Measurements from ENCODE around the gene LOXL1.
"Not testable (repeated sequence)": the region's sequence is repeated elsewhere in the genome, so short reads cannot be mapped to it uniquely, and the experiment has no call there.

Gene LOXL1

DNA sequence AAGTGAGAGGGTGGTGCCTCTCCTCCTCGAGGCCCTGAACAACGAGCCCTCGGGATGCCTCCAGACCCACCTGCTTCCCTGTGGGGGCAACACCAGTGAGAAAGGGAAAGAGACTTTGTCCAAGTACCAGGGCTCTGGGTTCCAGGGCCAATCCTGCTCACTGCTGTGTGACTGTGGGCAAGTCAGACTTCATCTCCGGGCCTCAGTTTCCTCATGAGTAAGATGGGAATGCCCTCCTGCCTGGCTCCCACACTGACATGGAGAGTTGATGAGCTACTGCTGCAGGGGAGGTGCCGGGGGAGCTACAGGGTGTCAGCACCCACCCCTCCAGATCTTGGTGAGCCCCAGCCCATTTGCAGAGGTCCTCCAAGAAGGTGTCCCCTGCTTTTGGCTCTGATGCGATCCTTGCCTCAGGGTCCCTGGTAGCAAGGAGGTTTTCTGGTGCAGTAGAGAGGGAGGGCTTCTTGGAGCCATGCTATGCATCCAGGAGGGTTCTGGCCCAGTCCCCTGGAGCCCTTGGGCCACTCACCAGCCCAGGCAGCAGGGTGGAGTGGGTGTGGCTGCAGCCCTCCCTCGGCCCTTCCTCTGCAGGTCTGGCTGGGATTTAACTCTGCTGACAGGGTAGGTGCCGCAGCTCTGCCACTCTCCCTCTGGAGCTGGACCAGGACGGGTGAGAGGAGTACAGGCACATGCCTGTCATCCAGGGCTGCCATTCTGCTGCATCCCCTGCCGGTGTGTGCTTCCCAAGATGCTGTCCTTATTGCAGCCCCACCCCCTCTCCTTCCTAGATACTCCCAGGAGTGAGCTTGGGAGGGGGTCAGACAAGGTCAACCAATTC is 26.9 kb downstream of the LOXL1 start:
- no peak overlapping the region for H3K27ac Mint-ChIP-seq
- H3K36me3 Mint-ChIP-seq (ENCODE audit: low read depth): no peaks in the 10 kb centered on the region
- no peaks in the 10 kb centered on the region for H3K27me3 Mint-ChIP-seq (ENCODE audit: low read depth)
- H3K9me3 Mint-ChIP-seq: no peaks in the 10 kb centered on the region
- no peak overlapping the region for H3K4me3 Mint-ChIP-seq
- H3K4me1 Mint-ChIP-seq (ENCODE audit: low read depth): peaks cover 17% of the 10 kb centered on the region
- DNase-seq (ENCODE audit: low spot score): no peak

DNA sequence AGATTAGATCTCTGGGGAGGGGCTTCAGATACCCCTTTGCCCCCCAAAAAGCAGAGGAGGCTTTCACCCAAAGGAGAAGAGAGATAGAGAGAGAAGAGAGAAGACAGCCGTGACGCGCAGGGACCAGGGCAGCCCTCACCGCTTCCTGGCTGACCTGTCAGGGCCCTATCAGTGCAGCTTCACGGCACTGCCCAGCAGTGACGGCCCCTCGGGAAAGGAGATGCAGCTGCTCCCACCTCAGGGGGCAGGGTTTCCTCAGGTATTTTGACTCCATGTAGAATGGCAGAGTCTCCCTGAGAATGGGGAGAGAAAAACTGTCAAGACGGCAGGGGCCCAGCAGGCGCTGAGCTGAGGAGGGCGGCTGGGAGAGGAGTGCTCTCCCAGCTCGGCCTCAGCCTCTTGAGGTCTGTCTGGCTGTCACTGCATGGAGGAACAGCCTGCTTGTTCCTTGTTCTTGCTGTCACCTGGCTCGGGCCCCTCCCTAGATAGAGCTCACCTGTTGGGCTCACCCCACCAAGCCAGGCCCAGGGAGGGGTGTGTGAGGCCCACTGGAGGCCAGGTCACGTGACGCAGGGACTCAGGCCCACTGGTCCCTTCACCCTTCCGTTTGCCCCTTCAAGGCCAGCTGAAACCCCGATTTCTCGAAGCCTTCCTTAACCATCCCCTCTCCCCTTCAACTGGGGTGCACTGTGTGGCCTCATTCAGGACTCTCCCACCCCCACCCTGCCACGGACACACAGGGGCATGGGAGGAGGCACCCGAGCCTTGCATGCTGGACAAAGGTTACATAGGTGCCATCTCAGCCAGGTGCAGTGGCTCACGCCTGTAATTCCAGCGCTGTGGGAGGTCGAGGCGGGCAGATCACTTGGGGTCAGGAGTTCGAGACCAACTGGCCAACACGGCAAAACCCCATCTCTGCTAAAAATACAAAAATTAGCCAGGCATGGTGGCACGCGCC is 28.2 kb downstream of the LOXL1 start:
- H3K36me3 Mint-ChIP-seq (ENCODE audit: low read depth): no peaks in the 10 kb centered on the region
- H3K4me1 Mint-ChIP-seq (ENCODE audit: low read depth): peaks cover 26% of the 10 kb centered on the region
- H3K27ac Mint-ChIP-seq: no peak overlapping the region
- no peaks in the 10 kb centered on the region for H3K27me3 Mint-ChIP-seq (ENCODE audit: low read depth)
- H3K4me3 Mint-ChIP-seq: no peak overlapping the region
- no peaks in the 10 kb centered on the region for H3K9me3 Mint-ChIP-seq
- DNase-seq (ENCODE audit: low spot score): no peak

DNA sequence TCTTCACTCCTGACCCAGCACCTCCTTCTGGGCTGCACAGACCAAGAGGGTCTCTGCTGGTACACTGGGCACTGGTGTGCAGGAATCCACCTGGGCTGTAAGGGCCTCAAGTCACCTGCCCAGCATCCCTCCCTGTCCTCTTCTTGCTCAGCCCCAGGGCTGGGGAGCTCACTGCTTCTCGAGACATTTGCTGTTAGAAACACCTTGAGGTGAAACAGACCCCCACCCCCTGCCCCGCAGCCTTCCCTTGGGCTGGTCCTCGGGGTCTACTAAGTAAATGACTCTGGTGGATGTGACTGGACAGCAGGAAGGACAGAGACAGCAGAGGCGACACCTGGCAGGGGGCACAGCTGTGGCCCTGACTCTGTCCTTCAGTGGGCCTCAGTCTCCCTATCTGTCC is 29.1 kb downstream of the LOXL1 start:
- H3K27me3 Mint-ChIP-seq (ENCODE audit: low read depth): no peaks in the 10 kb centered on the region
- H3K27ac Mint-ChIP-seq: no peak overlapping the region
- DNase-seq (ENCODE audit: low spot score): no peak
- H3K36me3 Mint-ChIP-seq (ENCODE audit: low read depth): no peaks in the 10 kb centered on the region
- no peak overlapping the region for H3K4me3 Mint-ChIP-seq
- peaks cover 30% of the 10 kb centered on the region for H3K4me1 Mint-ChIP-seq (ENCODE audit: low read depth)
- no peaks in the 10 kb centered on the region for H3K9me3 Mint-ChIP-seq

DNA sequence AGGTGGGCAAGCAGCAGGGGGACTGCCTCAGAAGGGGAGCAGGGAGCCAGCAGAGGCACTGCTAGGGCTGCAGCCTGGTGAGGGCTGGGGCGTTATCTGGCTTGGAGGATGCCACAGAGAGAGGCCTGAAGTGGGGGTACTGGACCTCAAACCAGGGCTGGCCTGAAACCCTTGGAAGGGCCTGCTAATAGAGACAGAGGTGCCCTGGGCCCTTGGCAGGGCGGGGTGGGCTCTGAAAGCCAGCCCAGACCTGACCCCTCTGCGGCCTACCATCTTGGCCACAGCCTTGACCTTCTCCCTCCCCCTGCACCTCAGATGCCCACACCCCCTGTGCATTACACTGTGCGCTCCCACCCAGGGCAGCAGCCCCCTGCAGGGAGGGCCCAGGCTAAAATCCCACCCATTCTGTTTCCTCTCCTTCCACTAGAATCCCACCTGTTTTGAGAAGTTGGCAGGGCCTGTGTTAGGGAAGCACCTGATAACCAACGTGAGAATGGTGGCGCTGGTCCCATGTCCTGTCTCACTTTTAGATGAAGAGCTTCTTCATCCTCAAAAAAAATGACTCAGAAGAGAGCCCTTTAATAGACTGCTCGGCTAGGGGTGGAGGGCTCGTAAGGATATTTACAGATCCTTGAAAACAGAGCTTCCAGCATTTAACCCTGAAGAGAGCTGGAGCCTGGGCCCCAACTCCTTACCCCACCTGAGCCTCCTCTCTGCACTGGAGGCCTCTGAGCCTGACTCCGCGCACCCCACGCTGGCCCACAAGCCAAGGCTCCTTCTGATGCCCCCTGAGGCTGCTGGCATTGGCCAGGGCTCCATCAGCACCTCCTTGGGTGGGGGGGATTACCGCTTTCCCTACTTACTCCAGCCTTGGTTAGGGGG is 29.8 kb downstream of the LOXL1 start:
- no peaks in the 10 kb centered on the region for H3K36me3 Mint-ChIP-seq (ENCODE audit: low read depth)

DNA sequence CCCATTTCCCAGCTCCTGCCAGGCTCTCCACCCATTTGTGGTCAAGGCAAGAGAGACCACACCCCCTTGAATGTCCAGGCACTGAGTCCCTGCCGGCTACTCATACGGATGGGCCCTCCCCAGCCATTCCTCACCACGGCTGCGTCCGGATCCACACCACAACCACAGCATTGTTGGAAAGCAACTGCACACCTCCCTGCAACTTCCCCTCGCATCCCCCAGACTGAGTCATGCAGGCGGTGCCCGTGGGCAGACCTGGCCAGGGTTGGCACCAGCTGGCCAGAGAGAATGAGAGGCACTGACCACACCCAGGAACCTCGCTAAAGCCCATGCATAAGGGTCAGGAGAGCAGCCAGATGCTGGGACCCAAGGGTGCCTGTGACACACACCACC is 30.5 kb downstream of the LOXL1 start:
- no peaks in the 10 kb centered on the region for H3K27me3 Mint-ChIP-seq (ENCODE audit: low read depth)
- H3K4me3 Mint-ChIP-seq: no peak overlapping the region
- H3K36me3 Mint-ChIP-seq (ENCODE audit: low read depth): no peaks in the 10 kb centered on the region
- H3K4me1 Mint-ChIP-seq (ENCODE audit: low read depth): peaks cover 27% of the 10 kb centered on the region
- no peak for DNase-seq (ENCODE audit: low spot score)
- no peaks in the 10 kb centered on the region for H3K9me3 Mint-ChIP-seq
- no peak overlapping the region for H3K27ac Mint-ChIP-seq

More for the DNA sequence above, 29.8 kb downstream of the LOXL1 start:
- H3K9me3 Mint-ChIP-seq: no peaks in the 10 kb centered on the region
- H3K27ac Mint-ChIP-seq: no peak overlapping the region
- H3K4me1 Mint-ChIP-seq (ENCODE audit: low read depth): peaks cover 29% of the 10 kb centered on the region
- H3K4me3 Mint-ChIP-seq: no peak overlapping the region
- no peaks in the 10 kb centered on the region for H3K27me3 Mint-ChIP-seq (ENCODE audit: low read depth)
- DNase-seq (ENCODE audit: low spot score): no peak

DNA sequence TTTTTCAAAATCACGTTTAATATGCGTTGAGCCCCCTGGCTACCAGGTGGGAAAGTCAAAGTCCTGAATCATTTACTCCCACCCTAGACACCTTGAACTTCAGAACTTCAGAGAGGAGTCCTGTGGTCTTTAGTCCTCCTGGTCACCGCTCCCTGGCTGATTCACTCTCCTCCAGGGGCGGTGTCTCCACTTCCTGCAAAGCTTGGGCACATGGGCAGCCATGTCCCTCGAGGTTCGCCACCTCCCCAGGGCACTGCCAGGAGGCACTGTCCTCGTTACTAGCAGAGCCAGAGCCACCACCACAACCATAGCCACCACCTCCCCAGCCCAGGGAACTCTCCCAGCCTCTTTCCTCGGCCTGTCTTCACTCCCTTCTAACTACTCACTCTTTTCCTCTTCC is 31.0 kb downstream of the LOXL1 start:
- H3K27ac Mint-ChIP-seq: peak overlapping the region; percentile 29
- no peaks in the 10 kb centered on the region for H3K36me3 Mint-ChIP-seq (ENCODE audit: low read depth)

DNA sequence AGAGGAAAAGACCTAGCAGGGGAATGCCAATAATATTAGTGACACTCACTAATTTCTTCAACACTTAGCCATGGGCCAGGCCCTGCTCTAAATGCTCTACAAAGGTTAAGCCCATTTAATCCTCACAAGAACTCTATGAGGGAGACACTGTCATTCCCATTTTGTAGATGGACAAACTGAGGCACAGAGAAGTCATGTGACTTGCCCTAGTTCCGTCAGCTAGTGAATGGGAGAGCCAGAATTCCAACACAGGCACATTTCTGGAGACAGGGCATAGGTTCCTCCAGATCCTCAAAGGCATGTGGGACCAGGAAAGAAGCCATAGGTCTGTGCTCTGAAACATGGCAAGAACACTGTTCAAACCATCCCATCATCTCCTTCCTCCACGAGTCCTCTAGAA is 31.5 kb downstream of the LOXL1 start:
- Mint-ChIP-seq H3K9me3 (no peaks in the 10 kb centered on the region), H3K27me3 (ENCODE audit: low read depth) (peaks cover 2% of the 10 kb centered on the region), H3K27ac (peak overlapping the region; percentile 62), H3K36me3 (ENCODE audit: low read depth) (no peaks in the 10 kb centered on the region), H3K4me3 (no peak overlapping the region), H3K4me1 (ENCODE audit: low read depth) (peaks cover 27% of the 10 kb centered on the region)
- no peak for DNase-seq (ENCODE audit: low spot score)

More for the DNA sequence above, 31.0 kb downstream of the LOXL1 start:
- Mint-ChIP-seq H3K4me1 (ENCODE audit: low read depth) (peaks cover 27% of the 10 kb centered on the region), H3K9me3 (no peaks in the 10 kb centered on the region), H3K27me3 (ENCODE audit: low read depth) (no peaks in the 10 kb centered on the region), H3K4me3 (no peak overlapping the region)
- DNase-seq (ENCODE audit: low spot score): no peak

DNA sequence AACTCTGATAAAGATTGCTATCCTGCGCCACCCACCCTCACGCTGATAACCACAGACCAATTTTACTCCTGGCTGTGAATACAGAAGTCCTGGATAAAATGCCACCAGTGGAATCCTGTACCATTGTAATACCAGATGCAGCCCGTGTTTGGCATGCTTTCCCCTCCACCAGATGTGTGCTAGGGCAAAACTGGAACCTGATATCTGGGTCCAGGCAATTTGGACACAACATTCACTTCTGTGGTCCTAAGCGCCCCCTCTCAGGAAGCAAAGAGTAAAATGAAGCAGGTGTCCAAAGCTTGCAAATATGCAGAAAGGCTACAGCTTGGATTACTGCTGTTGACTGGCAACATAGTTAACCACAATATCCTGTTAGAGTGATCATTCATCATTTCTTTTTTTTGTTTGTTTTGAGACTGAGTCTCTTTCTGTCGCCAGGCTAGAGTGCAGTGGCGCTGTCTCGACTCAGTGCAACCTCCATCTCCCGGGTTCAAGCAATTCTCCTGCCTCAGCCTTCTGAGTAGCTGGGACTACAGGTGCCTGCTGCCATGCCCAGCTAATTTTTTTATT is 32.8 kb downstream of the LOXL1 start:
- peak; percentile 12 for DNase-seq (ENCODE audit: low spot score)
- Mint-ChIP-seq H3K27ac (peak overlapping the region; percentile 89), H3K27me3 (ENCODE audit: low read depth) (peaks cover 2% of the 10 kb centered on the region), H3K4me3 (peak overlapping the region; percentile 70), H3K4me1 (ENCODE audit: low read depth) (peaks cover 27% of the 10 kb centered on the region), H3K9me3 (no peaks in the 10 kb centered on the region), H3K36me3 (ENCODE audit: low read depth) (no peaks in the 10 kb centered on the region)

DNA sequence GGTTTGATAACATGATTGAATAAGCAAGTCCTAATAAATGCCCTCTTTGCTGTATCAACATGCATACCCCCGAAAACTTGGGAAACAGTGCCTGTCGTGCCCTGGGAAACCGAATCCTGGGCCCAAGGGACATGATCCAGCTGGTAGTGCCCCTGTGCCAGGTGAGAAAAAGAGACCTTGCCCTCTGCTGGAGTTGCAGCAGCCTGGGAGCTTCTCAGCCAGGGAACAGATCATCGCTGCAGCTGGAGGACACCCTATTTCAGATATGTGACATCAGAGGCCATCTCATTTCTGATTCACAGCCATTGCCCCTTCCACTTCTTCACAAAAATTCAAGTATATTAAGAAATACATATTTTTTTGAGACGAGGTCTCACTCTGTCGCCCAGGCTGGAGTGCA is 33.5 kb downstream of the LOXL1 start:
- peaks cover 29% of the 10 kb centered on the region for H3K4me1 Mint-ChIP-seq (ENCODE audit: low read depth)
- no peak for DNase-seq (ENCODE audit: low spot score)
- H3K36me3 Mint-ChIP-seq (ENCODE audit: low read depth): no peaks in the 10 kb centered on the region
- H3K9me3 Mint-ChIP-seq: no peaks in the 10 kb centered on the region
- H3K27ac Mint-ChIP-seq: peak overlapping the region; percentile 89
- peaks cover 2% of the 10 kb centered on the region for H3K27me3 Mint-ChIP-seq (ENCODE audit: low read depth)
- peak overlapping the region; percentile 70 for H3K4me3 Mint-ChIP-seq

DNA sequence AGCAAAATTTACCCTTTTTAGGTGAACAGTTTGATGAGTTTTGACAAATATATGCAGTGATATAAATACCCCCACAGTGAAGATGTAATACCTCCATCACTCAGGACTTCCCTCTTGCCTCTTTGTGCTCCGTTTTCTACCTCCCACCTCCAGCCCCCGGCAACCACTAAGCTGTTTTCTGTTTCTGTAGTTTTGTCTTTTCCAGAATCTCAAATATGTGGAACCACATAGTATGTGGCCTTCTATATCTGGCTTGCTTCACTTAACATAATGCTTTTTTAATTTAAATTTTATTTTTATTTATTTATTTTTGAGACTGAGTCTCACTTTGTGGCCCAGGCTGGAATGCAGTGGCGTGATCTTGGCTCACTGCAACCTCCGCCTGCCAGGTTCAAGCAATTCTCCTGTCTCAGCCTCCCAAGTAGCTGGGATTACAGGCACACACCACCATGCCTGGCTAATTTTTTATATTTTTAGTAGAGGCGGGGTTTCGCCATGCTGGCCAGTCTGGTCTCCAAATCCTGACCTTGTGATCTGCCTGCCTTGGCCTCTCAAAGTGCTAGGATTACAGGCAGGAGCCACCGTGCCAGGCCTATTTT is 34.3 kb downstream of the LOXL1 start:
- H3K27me3 Mint-ChIP-seq (ENCODE audit: low read depth); DNase-seq (ENCODE audit: low spot score); H3K27ac Mint-ChIP-seq; H3K9me3 Mint-ChIP-seq; H3K36me3 Mint-ChIP-seq (ENCODE audit: low read depth): not testable (repeated sequence)
- peaks cover 36% of the 10 kb centered on the region for H3K4me1 Mint-ChIP-seq (ENCODE audit: low read depth)
- H3K4me3 Mint-ChIP-seq: peak overlapping the region; percentile 17

DNA sequence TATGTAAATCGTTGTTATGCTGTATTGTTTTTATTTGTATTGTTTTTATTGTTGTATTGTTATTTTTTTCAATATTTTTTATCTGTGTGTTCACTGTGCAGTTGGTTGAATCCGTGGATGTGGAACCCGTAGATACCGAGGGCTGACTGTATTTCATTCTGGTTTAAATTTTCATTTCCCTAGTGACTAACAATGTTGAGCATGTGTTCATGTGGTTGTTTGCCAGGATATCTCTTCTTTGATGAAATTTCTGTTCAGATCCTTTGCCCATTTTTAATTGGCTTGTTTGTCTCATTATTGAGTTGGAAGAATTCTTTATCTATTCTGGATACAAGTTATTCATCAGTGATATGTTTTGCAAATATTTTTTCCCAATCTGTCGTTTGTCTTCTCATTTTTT is 36.2 kb downstream of the LOXL1 start:
- DNase-seq (ENCODE audit: low spot score): no peak
- Mint-ChIP-seq H3K27me3 (ENCODE audit: low read depth) (peaks cover 2% of the 10 kb centered on the region), H3K27ac (no peak overlapping the region), H3K36me3 (ENCODE audit: low read depth) (no peaks in the 10 kb centered on the region), H3K4me3 (no peak overlapping the region), H3K4me1 (ENCODE audit: low read depth) (peaks cover 40% of the 10 kb centered on the region), H3K9me3 (no peaks in the 10 kb centered on the region)

DNA sequence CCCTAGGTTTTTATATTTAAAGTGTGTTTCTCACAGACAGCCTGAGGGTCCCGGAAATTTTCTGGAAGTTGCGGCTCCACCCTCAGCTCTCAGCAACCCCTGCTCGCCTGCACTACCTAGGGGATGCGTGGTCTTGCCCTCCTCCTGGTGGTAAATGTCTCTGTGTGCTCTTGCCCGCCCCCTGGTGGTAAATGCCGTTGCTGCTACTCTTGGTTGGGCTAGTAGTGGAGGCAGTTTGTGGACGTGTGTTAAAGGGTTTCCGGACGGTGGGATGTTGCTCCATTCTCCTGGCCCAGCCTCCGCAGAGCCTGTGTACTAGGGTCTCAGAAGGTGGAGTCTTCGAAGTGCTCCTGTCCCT is 38.5 kb downstream of the LOXL1 start:
- Mint-ChIP-seq H3K4me3 (peak overlapping the region; percentile 82), H3K27ac (peak overlapping the region; percentile 88), H3K9me3 (no peaks in the 10 kb centered on the region), H3K36me3 (ENCODE audit: low read depth) (no peaks in the 10 kb centered on the region), H3K27me3 (ENCODE audit: low read depth) (peaks cover 2% of the 10 kb centered on the region), H3K4me1 (ENCODE audit: low read depth) (peaks cover 34% of the 10 kb centered on the region)
- DNase-seq (ENCODE audit: low spot score): peak; percentile 78

All from T-helper 2 cell treated with Interferon-gamma antibody and Interleukin-4, amounts not matched to agents 5 μg/mL and 100 μg/mL, for 36 hours (primary cell).